Ovary (tissue), 9 donors: ENCODE data around the gene RRAD. TPM values are rescaled to one million over a fixed set of nuclear protein-coding genes. Genes with fewer than 3 reads are reported as not detected.

Experiments
- DNase-seq, 5 donors: peaks; one replicate each; pipeline ENCODE4 v3.0.0-alpha.2; 2019 to 2020
- H3K27ac ChIP-seq, 2 donors: fragments of 200-600 bp; one replicate each; pipeline versions ENCODE4 v1.5.1 to v1.8.0; 2019 to 2022
- H3K27me3 ChIP-seq: fragments of 200-600 bp; one replicate; pipeline ENCODE4 v1.8.0; 2022
- H3K36me3 ChIP-seq: fragments of 200-600 bp; sonication (generic); one replicate; pipeline ENCODE4 v1.5.1; 2019
- H3K4me1 ChIP-seq: one replicate; pipeline ENCODE4 v1.8.1; 2013; ENCODE audit warnings: mild to moderate bottlenecking, moderate library complexity; ENCODE audit not compliant: insufficient read depth
- H3K4me3 ChIP-seq: fragments of 200-600 bp; sonication (generic); one replicate; pipeline ENCODE4 v1.5.1; 2017
- H3K9me3 ChIP-seq, 2 donors: fragments of 200-600 bp in 1 of 2; sonication (generic) in 1 of 2; one replicate each; pipeline versions ENCODE4 v1.5.1 to v1.8.1; 2013 to 2019; ENCODE audit warnings: mild to moderate bottlenecking in 1 of 2, moderate library complexity in 1 of 2
- CTCF ChIP-seq, 3 donors: fragments of 450-650 bp in 2 of 3; fragments of 200-600 bp in 1 of 3; IDR thresholded peaks; one replicate each; pipeline versions ENCODE4 v1.5.1 to v1.8.0; 2016 to 2022; ENCODE audit warnings: antibody characterized with exemption in 3 of 3, mild to moderate bottlenecking in 1 of 3
- EP300 ChIP-seq: sonication (generic); formaldehyde crosslinking; IDR thresholded peaks from one replicate; pipeline ENCODE4 v1.6.1; 2017; ENCODE audit warnings: antibody characterized with exemption
- POLR2A ChIP-seq: fragments of 450-650 bp; IDR thresholded peaks from one replicate; pipeline ENCODE4 v1.6.1; 2017; ENCODE audit warnings: antibody characterized with exemption, mild to moderate bottlenecking, moderate library complexity
- WGBS, 3 donors: extraction: QIAGEN DNeasy Blood & Tissue Kit in 1 of 3; methylation state at CpG; one replicate each; pipeline versions ENCODE4 v1.1.5 to v1.1.7; 2013 to 2017; 5-methylcytosine and 5-hydroxymethylcytosine counted together
- intact Hi-C, 4 donors: fragments of 100-400 bp; cut with DNase I; formaldehyde crosslinking; loops; one replicate each; pipeline versions ENCODE4 v1.11.0 to v1.15.1; 2022 to 2023
- polyA plus RNA-seq, 2 donors: library from polyadenylated mRNA; stranded (reverse); fragments of 200-250 nt in 1 of 2; fragments of 350-450 nt in 1 of 2; fragmentation: Illumina TruSeq in 1 of 2; extraction: RNeasy Lipid Tissue Mini Kit (QIAGEN cat#74804) in 1 of 2; gene quantifications; one replicate each; pipeline ENCODE4 v1.2.3, GENCODE V29; 2013 to 2014
- total RNA-seq, 7 donors: library from RNA; depleted of rRNA in 2 of 7; stranded (reverse); fragments of >200 nt in 2 of 7; fragmentation: NEBNext Ultra II Directional in 3 of 7; extraction: Animal tissue kit (Norgen Biotek cat#: 25700) in 3 of 7; gene quantifications; one replicate each; pipeline versions ENCODE4 v1.1.0 to v1.2.4, GENCODE V29; 2016 to 2023
- donor health status: DM: no; HTN: no; CAD: no; lungs with moderate emphysema.
- donor health status: DM: no; HTN: no; CAD: no.
- donor health status: Bipolar disorder and iron deficiency.
- donor health status: DM: yes; HTN: yes; CAD: no.
- donor health status: DM: no; HTN: no; CAD: no.
- donor health status: DM: yes; HTN: yes; CAD: no.

RRAD gene
- total and polyA plus RNA-seq, 9 donors: 2.3 to 43.1 (median 12.1) TPM

GRCh38 chr16:66915041-66915440 lies 10.3 kb downstream of the RRAD start:
- no peaks in the 10 kb centered on the region for H3K4me1 ChIP-seq
- no peaks in the 10 kb centered on the region for H3K27me3 ChIP-seq
- H3K36me3 ChIP-seq: no peaks in the 10 kb centered on the region
- no peak overlapping the region for H3K4me3 ChIP-seq
- no peaks in the 10 kb centered on the region for H3K9me3 ChIP-seq
- H3K27ac ChIP-seq: no peak overlapping the region
- intact Hi-C loops: no loop called here
- TF ChIP-seq POLR2A: no peak
- TF ChIP-seq EP300: no peak
- TF ChIP-seq CTCF (IDR thresholded peaks at IDR 0.05): no peak
- DNase-seq: no peak
- 20 to 38% (median 31%) methylated on average over 7 of the region's 7 CpGs for WGBS, 3 donors

- no peaks in the 10 kb centered on the region for H3K27me3 ChIP-seq
- no peak overlapping the region for H3K27ac ChIP-seq
- no peak overlapping the region for H3K4me3 ChIP-seq
- no peaks in the 10 kb centered on the region for H3K9me3 ChIP-seq
- no peaks in the 10 kb centered on the region for H3K4me1 ChIP-seq
- intact Hi-C loops: no loop called here
- TF ChIP-seq EP300 (no peak), POLR2A (no peak), CTCF (IDR thresholded peaks at IDR 0.05) (no peak)
- 95 to 97% (median 97%) methylated on average over 7 of the region's 7 CpGs for WGBS, 3 donors
- no peak for DNase-seq
- no peaks in the 10 kb centered on the region for H3K36me3 ChIP-seq
These were observed 10.8 kb downstream of the RRAD start for GRCh38 chr16:66914541-66914940.

GRCh38 chr16:66913711-66914110 lies 11.6 kb downstream of the RRAD start:
- no peaks in the 10 kb centered on the region for H3K9me3 ChIP-seq
- H3K27ac ChIP-seq: no peak overlapping the region
- H3K4me3 ChIP-seq: no peak overlapping the region
- 77 to 88% (median 87%) methylated on average over 4 of the region's 4 CpGs for WGBS, 3 donors
- H3K27me3 ChIP-seq: no peaks in the 10 kb centered on the region
- no peak for DNase-seq
- intact Hi-C loops: no loop called here
- TF ChIP-seq CTCF (IDR thresholded peaks at IDR 0.05) (no peak), EP300 (no peak), POLR2A (no peak)
- no peaks in the 10 kb centered on the region for H3K36me3 ChIP-seq
- H3K4me1 ChIP-seq: no peaks in the 10 kb centered on the region

GRCh38 chr16:66913081-66913480 lies 12.3 kb downstream of the RRAD start:
- H3K27ac ChIP-seq: no peak overlapping the region
- no peaks in the 10 kb centered on the region for H3K36me3 ChIP-seq
- intact Hi-C loops: no loop called here
- H3K4me1 ChIP-seq: no peaks in the 10 kb centered on the region
- H3K4me3 ChIP-seq: no peak overlapping the region
- H3K9me3 ChIP-seq: no peaks in the 10 kb centered on the region
- TF ChIP-seq POLR2A (no peak), EP300 (no peak), CTCF (IDR thresholded peaks at IDR 0.05) (no peak)
- WGBS, 3 donors: 59 to 64% (median 64%) methylated on average over 9 to 10 of the region's 10 CpGs
- no peak for DNase-seq
- H3K27me3 ChIP-seq: no peaks in the 10 kb centered on the region

- TF ChIP-seq EP300 (no peak), POLR2A (no peak), CTCF (IDR thresholded peaks at IDR 0.05) (no peak)
- Histone ChIP-seq H3K4me3 (no peak overlapping the region), H3K27ac (no peak overlapping the region), H3K27me3 (no peaks in the 10 kb centered on the region), H3K4me1 (no peaks in the 10 kb centered on the region), H3K9me3 (no peaks in the 10 kb centered on the region), H3K36me3 (no peaks in the 10 kb centered on the region)
- intact Hi-C loops: no loop called here
- WGBS, 3 donors: 93 to 100% (median 96%) methylated on average over 7 to 8 of the region's 8 CpGs
- DNase-seq: no peak
These were observed 13.5 kb downstream of the RRAD start for GRCh38 chr16:66911801-66912200.
